HepG2 (cell line): ENCODE results near the gene NDST1. TPM values are rescaled to one million over a fixed set of nuclear protein-coding genes. Genes with fewer than 3 reads are reported as not detected.
A peak's percentile ranks its signal among the peaks of the same experiment; 100 is the strongest.

ENCODE experiments used
- ATAD3A ChIP-seq: sonication (generic); formaldehyde crosslinking; IDR thresholded peaks from 2 replicates; pipeline ENCODE4 v1.4.0; 2020; ENCODE audit warnings: missing genetic modification reagents
- CCAR2 ChIP-seq: fragments of 200-400 bp; formaldehyde crosslinking; optimal IDR thresholded peaks from 2 replicates; pipeline ENCODE3; 2018; ENCODE audit warnings: low read depth, mild to moderate bottlenecking, low read length, moderate library complexity
- KDM5A ChIP-seq: fragments of 200-600 bp; sonication (generic); IDR thresholded peaks from 2 replicates; pipeline ENCODE4 v1.7.0; 2018; ENCODE audit warnings: antibody characterized with exemption, mild to moderate bottlenecking, low read length, borderline replicate concordance
- KLF11 ChIP-seq: IDR thresholded peaks from 2 replicates; pipeline ENCODE4 v1.6.1; 2016; ENCODE audit warnings: missing compliant biosample characterization
- NFE2 ChIP-seq: sonication (generic); formaldehyde crosslinking; IDR thresholded peaks from 2 replicates; pipeline ENCODE4 v1.4.0; 2020; ENCODE audit warnings: missing genetic modification reagents
- SNAPC2 ChIP-seq: sonication (generic); formaldehyde crosslinking; IDR thresholded peaks from 2 replicates; pipeline ENCODE4 v1.8.1; 2022; ENCODE audit warnings: mild to moderate bottlenecking, missing genetic modification reagents
- SNRNP70 ChIP-seq: fragments of 200-400 bp; formaldehyde crosslinking; IDR thresholded peaks from 2 replicates; pipeline ENCODE4 v1.6.1; 2017; ENCODE audit warnings: mild to moderate bottlenecking, low read depth, low read length, moderate library complexity
- ZFP36L2 ChIP-seq: sonication (generic); formaldehyde crosslinking; IDR thresholded peaks from 2 replicates; pipeline ENCODE4 v1.4.0; 2020; ENCODE audit warnings: missing genetic modification reagents
- ZNF232 ChIP-seq: sonication (generic); formaldehyde crosslinking; IDR thresholded peaks from 2 replicates; pipeline ENCODE4 v1.4.0; 2020; ENCODE audit warnings: missing genetic modification reagents, borderline replicate concordance
- ZNF234 ChIP-seq: sonication (generic); formaldehyde crosslinking; conservative IDR thresholded peaks from 2 replicates; pipeline ENCODE4 v1.5.1; 2020; ENCODE audit warnings: mild to moderate bottlenecking, missing genetic modification reagents
- ZNF430 ChIP-seq: sonication (generic); formaldehyde crosslinking; IDR thresholded peaks from 2 replicates; pipeline ENCODE4 v1.9.0; 2021; ENCODE audit warnings: mild to moderate bottlenecking, missing genetic modification reagents
- ZNF441 ChIP-seq: sonication (generic); formaldehyde crosslinking; IDR thresholded peaks from 2 replicates; pipeline ENCODE4 v1.7.0; 2021; ENCODE audit warnings: missing genetic modification reagents, borderline replicate concordance
- ZNF549 ChIP-seq: sonication (generic); formaldehyde crosslinking; IDR thresholded peaks from 2 replicates; pipeline ENCODE4 v1.5.0; 2020; ENCODE audit warnings: missing genetic modification reagents
- polyA plus RNA-seq, 8 experiments: library from polyadenylated mRNA; depleted of rRNA in 3 of 8; stranded (reverse) in 7 of 8; unstranded in 1 of 8; fragments of >200 nt; fragmentation: Illumina TruSeq in 4 of 8; extraction: Trizol in 4 of 8; gene quantifications; 2 replicates each; pipeline versions ENCODE4 v1.2.1 to v1.2.3, GENCODE V29; 2011 to 2016; ENCODE audit warnings: low read depth in 4 of 8, missing spikeins in 1 of 8, mixed read lengths in 1 of 8; ENCODE audit not compliant: insufficient read depth in 1 of 8
- total RNA-seq, 5 experiments: library from RNA; depleted of rRNA; stranded (reverse); fragments of >200 nt; fragmentation: Illumina TruSeq; extraction: Trizol; gene quantifications; 2 replicates each; pipeline ENCODE4 v1.2.3, GENCODE V29; 2016; ENCODE audit warnings: low read depth in 1 of 5
- TF ChIP-seq, protein P1 (sequence below): sonication (generic); formaldehyde crosslinking; IDR thresholded peaks from 2 replicates; pipeline ENCODE4 v1.4.0; 2020; ENCODE audit warnings: low read depth, missing genetic modification reagents
- TF ChIP-seq, protein P2 (sequence below): sonication (generic); formaldehyde crosslinking; IDR thresholded peaks from 2 replicates; pipeline ENCODE4 v1.8.0; 2023; ENCODE audit warnings: mild to moderate bottlenecking, missing genetic modification reagents
- TF ChIP-seq, protein P3 (sequence below): sonication (generic); formaldehyde crosslinking; IDR thresholded peaks from 2 replicates; pipeline ENCODE4 v1.8.0; 2022; ENCODE audit warnings: mild to moderate bottlenecking, missing genetic modification reagents; ENCODE audit not compliant: insufficient replicate concordance
- TF ChIP-seq, protein P4 (sequence below): sonication (generic); formaldehyde crosslinking; IDR thresholded peaks from 2 replicates; pipeline ENCODE4 v1.8.1; 2023; ENCODE audit warnings: missing genetic modification reagents, mild to moderate bottlenecking, borderline replicate concordance
- TF ChIP-seq, protein P5 (sequence below): sonication (generic); formaldehyde crosslinking; IDR thresholded peaks from 2 replicates; pipeline ENCODE4 v1.8.0; 2022; ENCODE audit warnings: mild to moderate bottlenecking, missing genetic modification reagents, moderate library complexity

NDST1 gene
- total and polyA plus RNA-seq, 2 of the 13 experiments (the other 11 are each of a cell fraction or from before 2014, with no cell fraction given), result 23.8 to 26.2 TPM

DNA sequence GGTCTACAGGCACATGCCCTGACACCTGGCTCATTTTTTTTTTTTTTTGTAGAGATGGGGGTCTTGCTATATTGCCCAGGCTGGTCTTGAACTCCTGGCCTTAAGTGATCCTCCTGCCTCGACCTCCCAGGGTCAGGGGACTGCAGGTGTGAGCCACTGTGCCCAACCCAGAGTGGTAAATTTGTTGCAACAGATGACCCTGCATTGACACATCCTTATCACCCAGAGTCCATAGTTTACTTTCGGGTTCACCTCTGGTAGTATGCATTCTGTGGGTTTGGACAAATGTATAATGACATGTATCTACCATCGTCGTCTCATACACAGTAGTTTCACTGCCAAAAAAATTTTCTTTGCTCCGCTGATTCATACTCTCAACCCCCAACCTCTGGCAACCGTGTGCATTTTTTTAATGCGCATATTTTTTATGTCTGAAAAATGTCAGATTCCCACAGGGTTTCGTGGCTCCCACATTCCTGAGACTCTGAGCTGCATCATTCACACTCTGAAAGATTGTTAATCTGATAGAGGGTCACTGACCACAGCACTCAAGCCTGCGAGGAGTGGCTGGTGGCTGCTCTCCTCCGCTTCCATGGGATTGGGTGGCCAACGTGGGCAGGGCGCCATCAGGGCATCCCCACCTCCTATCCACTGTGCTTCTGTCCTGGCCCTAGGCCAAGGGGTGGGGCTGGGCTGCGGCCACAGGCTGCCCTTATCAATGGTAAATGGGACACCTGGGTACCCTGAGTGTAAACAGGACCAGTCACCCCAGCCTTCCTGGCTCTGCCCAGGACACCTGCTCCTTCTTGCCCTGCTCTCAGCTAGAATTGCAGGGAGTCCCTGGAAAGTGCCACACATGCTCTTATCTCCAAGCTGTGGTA is 9.6 kb downstream of the NDST1 start (continued):
- TF ChIP-seq, protein P1, sequence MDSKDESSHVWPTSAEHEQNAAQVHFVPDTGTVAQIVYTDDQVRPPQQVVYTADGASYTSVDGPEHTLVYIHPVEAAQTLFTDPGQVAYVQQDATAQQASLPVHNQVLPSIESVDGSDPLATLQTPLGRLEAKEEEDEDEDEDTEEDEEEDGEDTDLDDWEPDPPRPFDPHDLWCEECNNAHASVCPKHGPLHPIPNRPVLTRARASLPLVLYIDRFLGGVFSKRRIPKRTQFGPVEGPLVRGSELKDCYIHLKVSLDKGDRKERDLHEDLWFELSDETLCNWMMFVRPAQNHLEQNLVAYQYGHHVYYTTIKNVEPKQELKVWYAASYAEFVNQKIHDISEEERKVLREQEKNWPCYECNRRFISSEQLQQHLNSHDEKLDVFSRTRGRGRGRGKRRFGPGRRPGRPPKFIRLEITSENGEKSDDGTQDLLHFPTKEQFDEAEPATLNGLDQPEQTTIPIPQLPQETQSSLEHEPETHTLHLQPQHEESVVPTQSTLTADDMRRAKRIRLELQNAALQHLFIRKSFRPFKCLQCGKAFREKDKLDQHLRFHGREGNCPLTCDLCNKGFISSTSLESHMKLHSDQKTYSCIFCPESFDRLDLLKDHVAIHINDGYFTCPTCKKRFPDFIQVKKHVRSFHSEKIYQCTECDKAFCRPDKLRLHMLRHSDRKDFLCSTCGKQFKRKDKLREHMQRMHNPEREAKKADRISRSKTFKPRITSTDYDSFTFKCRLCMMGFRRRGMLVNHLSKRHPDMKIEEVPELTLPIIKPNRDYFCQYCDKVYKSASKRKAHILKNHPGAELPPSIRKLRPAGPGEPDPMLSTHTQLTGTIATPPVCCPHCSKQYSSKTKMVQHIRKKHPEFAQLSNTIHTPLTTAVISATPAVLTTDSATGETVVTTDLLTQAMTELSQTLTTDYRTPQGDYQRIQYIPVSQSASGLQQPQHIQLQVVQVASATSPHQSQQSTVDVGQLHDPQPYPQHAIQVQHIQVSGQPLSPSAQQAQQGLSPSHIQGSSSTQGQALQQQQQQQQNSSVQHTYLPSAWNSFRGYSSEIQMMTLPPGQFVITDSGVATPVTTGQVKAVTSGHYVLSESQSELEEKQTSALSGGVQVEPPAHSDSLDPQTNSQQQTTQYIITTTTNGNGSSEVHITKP, result no peak
- TF ChIP-seq ZNF441 (no peak), SNRNP70 (no peak), KLF11 (CRISPR knock-in tag) (0 out of 2 replicates have a peak, but pooled peaks have one; percentile 58), ATAD3A (CRISPR knock-in tag) (no peak), ZFP36L2 (CRISPR knock-in tag) (no peak), ZNF549 (no peak), ZNF430 (no peak; the same call in 1 of the 2 replicates), ZNF232 (CRISPR knock-in tag) (no peak; the same call in 1 of the 2 replicates), KDM5A (no peak), NFE2 (CRISPR knock-in tag) (no peak), CCAR2 (no peak), ZNF234 (CRISPR knock-in tag) (no peak), SNAPC2 (CRISPR knock-in tag) (no peak)
- TF ChIP-seq, protein P2, sequence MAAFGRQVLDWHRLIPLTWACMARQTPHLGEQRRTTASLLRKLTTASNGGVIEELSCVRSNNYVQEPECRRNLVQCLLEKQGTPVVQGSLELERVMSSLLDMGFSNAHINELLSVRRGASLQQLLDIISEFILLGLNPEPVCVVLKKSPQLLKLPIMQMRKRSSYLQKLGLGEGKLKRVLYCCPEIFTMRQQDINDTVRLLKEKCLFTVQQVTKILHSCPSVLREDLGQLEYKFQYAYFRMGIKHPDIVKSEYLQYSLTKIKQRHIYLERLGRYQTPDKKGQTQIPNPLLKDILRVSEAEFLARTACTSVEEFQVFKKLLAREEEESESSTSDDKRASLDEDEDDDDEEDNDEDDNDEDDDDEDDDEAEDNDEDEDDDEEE (CRISPR knock-in tag), result no peak
- TF ChIP-seq, protein P3, sequence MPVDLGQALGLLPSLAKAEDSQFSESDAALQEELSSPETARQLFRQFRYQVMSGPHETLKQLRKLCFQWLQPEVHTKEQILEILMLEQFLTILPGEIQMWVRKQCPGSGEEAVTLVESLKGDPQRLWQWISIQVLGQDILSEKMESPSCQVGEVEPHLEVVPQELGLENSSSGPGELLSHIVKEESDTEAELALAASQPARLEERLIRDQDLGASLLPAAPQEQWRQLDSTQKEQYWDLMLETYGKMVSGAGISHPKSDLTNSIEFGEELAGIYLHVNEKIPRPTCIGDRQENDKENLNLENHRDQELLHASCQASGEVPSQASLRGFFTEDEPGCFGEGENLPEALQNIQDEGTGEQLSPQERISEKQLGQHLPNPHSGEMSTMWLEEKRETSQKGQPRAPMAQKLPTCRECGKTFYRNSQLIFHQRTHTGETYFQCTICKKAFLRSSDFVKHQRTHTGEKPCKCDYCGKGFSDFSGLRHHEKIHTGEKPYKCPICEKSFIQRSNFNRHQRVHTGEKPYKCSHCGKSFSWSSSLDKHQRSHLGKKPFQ, result peak; percentile 95
- TF ChIP-seq, protein P4, sequence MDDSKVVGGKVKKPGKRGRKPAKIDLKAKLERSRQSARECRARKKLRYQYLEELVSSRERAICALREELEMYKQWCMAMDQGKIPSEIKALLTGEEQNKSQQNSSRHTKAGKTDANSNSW (CRISPR knock-in tag), result no peak
- TF ChIP-seq, protein P5, sequence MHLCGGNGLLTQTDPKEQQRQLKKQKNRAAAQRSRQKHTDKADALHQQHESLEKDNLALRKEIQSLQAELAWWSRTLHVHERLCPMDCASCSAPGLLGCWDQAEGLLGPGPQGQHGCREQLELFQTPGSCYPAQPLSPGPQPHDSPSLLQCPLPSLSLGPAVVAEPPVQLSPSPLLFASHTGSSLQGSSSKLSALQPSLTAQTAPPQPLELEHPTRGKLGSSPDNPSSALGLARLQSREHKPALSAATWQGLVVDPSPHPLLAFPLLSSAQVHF, result no peak
